ENCODE measurements around the gene RSAD1.

DNA sequence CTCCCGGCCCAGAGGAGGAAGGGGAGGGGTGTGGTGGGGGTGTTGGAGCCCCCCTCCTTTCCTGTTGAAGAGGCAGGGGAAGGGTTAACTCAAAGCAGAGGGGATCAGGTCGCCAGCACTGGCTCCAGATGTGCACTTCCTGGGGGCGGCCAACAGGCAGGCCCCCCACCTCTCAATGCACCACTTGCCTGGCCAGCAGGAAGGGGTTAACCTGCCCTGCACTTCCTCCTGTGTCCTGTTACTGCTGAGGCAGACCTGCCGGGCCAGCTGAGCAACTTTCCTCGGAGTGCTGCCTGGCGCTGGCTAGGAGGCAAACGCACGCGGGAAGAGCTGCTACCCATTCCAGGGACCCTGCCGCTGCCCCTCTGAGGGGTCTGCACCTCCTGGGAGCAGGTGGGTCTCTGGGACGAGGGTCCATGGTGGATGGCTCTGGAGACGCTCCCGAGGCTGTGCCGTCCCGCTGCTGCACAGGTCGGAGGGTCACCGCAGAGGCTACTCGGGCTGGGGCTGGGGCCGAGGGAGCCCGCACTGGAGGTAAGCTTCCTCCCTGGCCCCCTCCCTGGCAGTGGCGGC is 53.9 kb downstream of the RSAD1 start, which contains the start of gene EPN3:
- TF ChIP-seq, protein P1, sequence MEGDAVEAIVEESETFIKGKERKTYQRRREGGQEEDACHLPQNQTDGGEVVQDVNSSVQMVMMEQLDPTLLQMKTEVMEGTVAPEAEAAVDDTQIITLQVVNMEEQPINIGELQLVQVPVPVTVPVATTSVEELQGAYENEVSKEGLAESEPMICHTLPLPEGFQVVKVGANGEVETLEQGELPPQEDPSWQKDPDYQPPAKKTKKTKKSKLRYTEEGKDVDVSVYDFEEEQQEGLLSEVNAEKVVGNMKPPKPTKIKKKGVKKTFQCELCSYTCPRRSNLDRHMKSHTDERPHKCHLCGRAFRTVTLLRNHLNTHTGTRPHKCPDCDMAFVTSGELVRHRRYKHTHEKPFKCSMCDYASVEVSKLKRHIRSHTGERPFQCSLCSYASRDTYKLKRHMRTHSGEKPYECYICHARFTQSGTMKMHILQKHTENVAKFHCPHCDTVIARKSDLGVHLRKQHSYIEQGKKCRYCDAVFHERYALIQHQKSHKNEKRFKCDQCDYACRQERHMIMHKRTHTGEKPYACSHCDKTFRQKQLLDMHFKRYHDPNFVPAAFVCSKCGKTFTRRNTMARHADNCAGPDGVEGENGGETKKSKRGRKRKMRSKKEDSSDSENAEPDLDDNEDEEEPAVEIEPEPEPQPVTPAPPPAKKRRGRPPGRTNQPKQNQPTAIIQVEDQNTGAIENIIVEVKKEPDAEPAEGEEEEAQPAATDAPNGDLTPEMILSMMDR (IDR thresholded peaks at IDR 0.05): no peak
- no peak for TF ChIP-seq POLR2A (IDR thresholded peaks at IDR 0.05)

Measured in heart left ventricle (tissue), 13 donors.